GM12865 (cell line): ENCODE results near the gene C8B.

Experiments used
- DNase-seq: peaks from one replicate; pipeline ENCODE4 v3.0.0; 2010; ENCODE audit warnings: low read depth
- H3K4me3 ChIP-seq: 2 replicates; pipeline ENCODE4 v1.5.1; 2011; ENCODE audit warnings: mild to moderate bottlenecking, low read depth, low read length, control low read depth
- CTCF ChIP-seq: IDR thresholded peaks from 2 replicates; pipeline ENCODE4 v1.5.1; 2011; ENCODE audit warnings: low read length, control low read depth, low read depth, inconsistent platforms; ENCODE audit not compliant: insufficient read depth; ENCODE audit errors: missing control alignments

The C8B gene

GRCh38 chr1:57003398-57004139, 37.8 kb upstream of the C8B start:
- H3K4me3 ChIP-seq = no peak overlapping the region
- no peak for TF ChIP-seq CTCF
- DNase-seq = no peak

GRCh38 chr1:56995414-56996100, 29.7 kb upstream of the C8B start:
- DNase-seq = no peak
- H3K4me3 ChIP-seq = no peak overlapping the region
- no peak for TF ChIP-seq CTCF

DNA sequence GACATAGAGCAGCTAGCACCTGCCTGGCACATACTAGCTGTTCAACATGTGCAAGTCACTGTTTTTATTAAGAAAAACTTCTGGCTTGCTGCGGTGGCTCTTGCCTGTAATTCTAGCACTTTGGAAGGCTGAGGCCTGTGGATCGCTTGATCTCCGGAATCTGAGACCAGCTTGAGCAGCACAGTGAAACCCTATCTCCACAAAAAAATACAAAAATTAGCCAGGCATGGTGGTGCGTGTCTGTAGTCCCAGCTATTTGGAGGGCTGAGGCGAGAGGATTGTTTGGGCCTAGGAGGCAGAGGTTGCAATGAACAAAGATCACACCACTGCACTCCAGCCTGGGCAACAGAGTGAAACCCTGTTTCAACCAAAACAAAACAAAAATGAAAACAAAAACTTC, 27.7 kb upstream of the C8B start:
- H3K4me3 ChIP-seq = no peak overlapping the region
- DNase-seq = no peak
- TF ChIP-seq CTCF = no peak

DNA sequence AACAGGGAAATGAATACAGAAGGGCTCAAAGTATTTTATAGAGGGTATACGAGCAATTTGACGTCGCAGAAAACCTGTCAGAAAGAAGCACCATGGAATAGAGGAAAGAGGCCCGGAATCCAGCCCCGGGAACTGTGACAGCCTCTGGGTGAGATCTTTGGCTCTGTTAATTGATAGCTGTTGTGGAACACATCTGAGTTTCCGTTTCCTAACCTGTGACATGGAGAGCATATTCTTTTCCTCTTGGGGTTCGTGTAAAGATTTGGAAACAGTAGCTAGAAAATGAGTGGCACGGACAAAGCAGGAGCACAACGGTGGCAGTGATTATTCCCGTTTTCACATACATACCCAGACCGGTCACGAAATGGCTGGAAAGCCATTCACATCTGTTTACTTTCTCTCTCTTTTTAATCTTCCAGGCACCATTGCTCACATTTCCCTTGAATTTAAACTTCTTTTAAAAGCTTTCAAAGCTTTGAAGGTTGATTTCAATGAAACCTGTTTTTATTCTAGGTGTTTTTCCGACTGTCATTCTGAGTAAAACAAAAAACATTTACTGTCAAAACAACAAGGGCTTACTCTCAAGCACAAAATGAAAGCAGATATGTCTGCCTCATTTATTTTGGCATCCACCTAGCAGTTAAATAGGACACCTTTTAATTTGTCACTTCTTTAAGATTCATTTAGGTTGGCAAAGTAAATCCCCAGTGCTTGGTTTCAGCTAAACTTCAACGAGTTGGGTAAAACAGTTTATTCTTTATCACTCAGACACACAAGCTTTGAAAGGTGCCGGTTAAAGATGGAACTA, 26.7 kb upstream of the C8B start:
- TF ChIP-seq CTCF = no peak
- no peak overlapping the region for H3K4me3 ChIP-seq
- no peak for DNase-seq

- no peak overlapping the region for H3K4me3 ChIP-seq
- TF ChIP-seq CTCF = no peak
- DNase-seq = no peak
Measured at GRCh38 chr1:56991576-56991975, 25.8 kb upstream of the C8B start.

GRCh38 chr1:56986397-56986796, 20.6 kb upstream of the C8B start:
- no peak for TF ChIP-seq CTCF
- no peak for DNase-seq
- no peak overlapping the region for H3K4me3 ChIP-seq
